ENCODE data around the gene DNAAF5. TPM values are rescaled to one million over a fixed set of nuclear protein-coding genes. Genes with fewer than 3 reads are reported as not detected.

Gene DNAAF5
- total and polyA plus RNA-seq, 12 donors = 10.4 to 30.0 (median 24.7) TPM

DNA sequence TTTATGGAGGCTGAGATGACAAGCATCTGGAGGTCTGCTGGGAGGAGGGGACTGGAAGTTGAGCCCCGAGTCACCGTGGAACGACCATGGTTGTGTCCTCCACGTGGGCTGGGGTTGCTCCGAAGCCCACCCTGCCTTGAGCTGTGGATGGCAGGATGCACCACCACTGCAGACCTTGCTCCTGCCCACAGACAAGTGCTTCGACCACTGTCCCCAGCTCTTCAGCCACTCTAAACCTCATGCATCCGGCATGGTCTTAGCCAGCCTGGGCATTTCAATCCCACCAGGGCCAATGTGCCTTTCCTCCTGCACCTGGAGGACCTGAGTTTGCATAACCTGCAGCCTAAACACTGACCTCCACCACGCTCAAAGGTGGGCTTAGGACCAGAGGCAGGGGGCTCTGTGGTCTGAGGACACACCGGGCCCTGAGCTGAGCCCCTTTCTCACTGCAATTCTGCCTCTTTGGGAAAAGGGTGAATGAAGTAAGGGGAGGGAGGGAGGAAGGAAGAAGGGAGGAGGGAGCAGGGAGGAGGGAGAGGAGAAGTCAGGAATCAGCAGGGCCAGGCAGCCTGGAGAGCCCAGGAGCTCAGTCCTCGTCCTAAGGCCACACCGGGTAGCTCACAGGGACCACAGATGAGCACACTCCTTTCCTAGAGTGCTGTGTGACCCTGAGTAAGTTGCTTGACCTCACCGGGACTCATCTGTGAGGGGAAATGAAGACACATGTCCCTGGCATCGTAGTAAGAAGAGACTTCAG is 44.8 kb upstream of the DNAAF5 start:
- peaks cover 0 to 28% (median 14%) of the 10 kb centered on the region in 11 donors for H3K9me3 ChIP-seq
- 95 to 96% methylated on average over 13 of the region's 13 CpGs for WGBS, 2 donors
- no peak for ATAC-seq

DNA sequence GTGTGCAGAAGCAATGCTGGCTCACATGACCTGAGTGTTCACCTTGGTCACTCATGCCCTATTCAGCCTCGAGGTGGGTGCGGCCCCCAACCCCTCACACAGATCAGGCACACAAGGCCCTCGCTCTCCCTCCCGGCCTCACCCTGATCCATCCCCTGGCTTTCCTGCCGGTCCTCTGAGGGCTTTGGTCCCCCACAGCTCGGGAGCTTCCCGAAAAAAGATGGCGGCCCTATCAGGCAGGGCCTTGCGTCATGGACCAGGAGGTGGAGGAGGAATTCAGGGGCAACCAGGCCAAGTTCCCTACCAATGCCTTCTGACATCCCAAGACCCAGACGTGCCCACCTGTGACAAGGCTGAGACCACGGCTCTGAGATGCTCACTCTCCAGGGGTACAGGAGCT is 43.7 kb upstream of the DNAAF5 start:
- intact Hi-C loops (cut with DNase I) = no loop called here

More for the DNA sequence above, 44.8 kb upstream of the DNAAF5 start:
- H3K4me1 ChIP-seq = no peaks in the 10 kb centered on the region
- H3K27me3 ChIP-seq = no peaks in the 10 kb centered on the region
- no peak overlapping the region for H3K4me3 ChIP-seq
- H3K36me3 ChIP-seq = peaks cover 0 to 23% (median 0%) of the 10 kb centered on the region in 9 donors
- TF ChIP-seq, protein P1, sequence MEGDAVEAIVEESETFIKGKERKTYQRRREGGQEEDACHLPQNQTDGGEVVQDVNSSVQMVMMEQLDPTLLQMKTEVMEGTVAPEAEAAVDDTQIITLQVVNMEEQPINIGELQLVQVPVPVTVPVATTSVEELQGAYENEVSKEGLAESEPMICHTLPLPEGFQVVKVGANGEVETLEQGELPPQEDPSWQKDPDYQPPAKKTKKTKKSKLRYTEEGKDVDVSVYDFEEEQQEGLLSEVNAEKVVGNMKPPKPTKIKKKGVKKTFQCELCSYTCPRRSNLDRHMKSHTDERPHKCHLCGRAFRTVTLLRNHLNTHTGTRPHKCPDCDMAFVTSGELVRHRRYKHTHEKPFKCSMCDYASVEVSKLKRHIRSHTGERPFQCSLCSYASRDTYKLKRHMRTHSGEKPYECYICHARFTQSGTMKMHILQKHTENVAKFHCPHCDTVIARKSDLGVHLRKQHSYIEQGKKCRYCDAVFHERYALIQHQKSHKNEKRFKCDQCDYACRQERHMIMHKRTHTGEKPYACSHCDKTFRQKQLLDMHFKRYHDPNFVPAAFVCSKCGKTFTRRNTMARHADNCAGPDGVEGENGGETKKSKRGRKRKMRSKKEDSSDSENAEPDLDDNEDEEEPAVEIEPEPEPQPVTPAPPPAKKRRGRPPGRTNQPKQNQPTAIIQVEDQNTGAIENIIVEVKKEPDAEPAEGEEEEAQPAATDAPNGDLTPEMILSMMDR (IDR thresholded peaks at IDR 0.05) = no peak
- no peak for DNase-seq
- intact Hi-C loops (cut with DNase I) = no loop called here
- H3K27ac ChIP-seq = no peak overlapping the region

DNA sequence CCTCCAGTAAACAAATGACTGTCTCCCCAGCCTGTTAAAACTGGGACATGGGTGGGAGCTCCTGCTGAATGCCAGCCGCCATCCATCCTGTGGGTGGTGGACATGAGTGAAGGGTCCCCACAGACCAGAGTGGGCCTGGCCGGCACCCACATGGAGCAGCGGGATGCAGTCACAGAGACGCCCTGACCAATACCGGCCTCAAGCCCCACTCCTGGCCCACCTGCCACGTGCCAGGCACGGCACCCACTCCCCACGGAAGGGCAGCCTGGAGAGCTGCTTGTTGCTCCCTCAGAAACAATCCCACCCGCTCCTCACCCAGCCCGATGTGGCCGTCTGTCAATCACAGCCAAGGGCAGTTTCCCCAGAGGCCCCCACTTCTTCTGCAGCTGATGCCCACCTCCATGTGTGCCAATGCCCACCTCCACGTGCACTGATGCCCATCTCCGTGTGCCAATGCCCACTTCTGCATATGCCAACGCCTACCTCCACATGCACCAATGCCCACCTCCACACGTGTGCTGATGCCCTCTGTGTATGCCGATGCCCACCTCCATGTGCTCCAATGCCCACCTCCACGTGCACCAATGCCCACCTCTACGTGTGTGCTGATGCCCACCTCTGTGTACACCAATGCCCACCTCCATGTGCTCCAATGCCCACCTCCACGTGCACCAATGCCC is 42.8 kb upstream of the DNAAF5 start:
- Histone ChIP-seq H3K9me3 (peaks cover 0 to 46% (median 28%) of the 10 kb centered on the region in 11 donors), H3K4me3 (no peak overlapping the region), H3K36me3 (peaks cover 0 to 20% (median 0%) of the 10 kb centered on the region in 9 donors), H3K27ac (no peak overlapping the region), H3K27me3 (no peaks in the 10 kb centered on the region), H3K4me1 (no peaks in the 10 kb centered on the region)
- WGBS, 2 donors = 98% methylated on average over 19 of the region's 19 CpGs
- TF ChIP-seq, protein P1 (IDR thresholded peaks at IDR 0.05) = no peak
- ATAC-seq (no peak), DNase-seq (no peak)
- intact Hi-C loops (cut with DNase I) = no loop called here

More for the DNA sequence above, 43.7 kb upstream of the DNAAF5 start:
- H3K27ac ChIP-seq = no peak overlapping the region
- no peak overlapping the region for H3K4me3 ChIP-seq
- no peaks in the 10 kb centered on the region for H3K27me3 ChIP-seq
- H3K9me3 ChIP-seq = peaks cover 0 to 39% (median 23%) of the 10 kb centered on the region in 11 donors
- ATAC-seq = no peak
- WGBS, 2 donors = 98 to 99% methylated on average over 11 of the region's 11 CpGs
- TF ChIP-seq, protein P1 (IDR thresholded peaks at IDR 0.05) = no peak
- H3K4me1 ChIP-seq = no peaks in the 10 kb centered on the region
- DNase-seq = no peak
- H3K36me3 ChIP-seq = peaks cover 0 to 23% (median 0%) of the 10 kb centered on the region in 9 donors

DNA sequence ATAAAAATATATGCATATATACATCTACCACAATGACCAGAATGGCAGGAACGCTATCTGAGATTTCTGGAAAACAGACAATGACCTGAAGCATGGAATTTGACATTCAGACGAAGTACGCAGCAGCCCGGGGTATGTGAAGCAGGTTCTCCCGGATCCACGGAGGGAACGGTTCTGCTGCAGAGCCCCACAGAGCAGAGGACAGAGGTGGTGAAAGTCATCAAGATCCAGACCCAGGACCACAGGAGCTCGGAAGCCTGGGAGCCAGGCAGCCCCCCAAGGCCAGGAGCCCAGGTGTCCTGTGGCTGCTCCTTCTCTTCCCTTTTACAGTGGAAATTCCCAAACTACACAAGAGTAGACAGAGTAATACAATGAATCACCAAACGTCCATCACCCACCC is 42.1 kb upstream of the DNAAF5 start:
- TF ChIP-seq, protein P1 (IDR thresholded peaks at IDR 0.05) = no peak
- Histone ChIP-seq H3K4me1 (no peaks in the 10 kb centered on the region), H3K4me3 (no peak overlapping the region), H3K36me3 (peaks cover 0 to 17% (median 0%) of the 10 kb centered on the region in 9 donors), H3K27ac (no peak overlapping the region), H3K27me3 (no peaks in the 10 kb centered on the region), H3K9me3 (peaks cover 0 to 54% (median 32%) of the 10 kb centered on the region in 11 donors)
- ATAC-seq (no peak), DNase-seq (no peak)
- intact Hi-C loops (cut with DNase I) = no loop called here
- WGBS, 2 donors = 96 to 97% methylated on average over 9 of the region's 9 CpGs

Data from heart right ventricle (tissue), 16 donors.